GM12891 (cell line): ENCODE results near the gene TWIST1.

ENCODE experiments used
- POLR2A ChIP-seq: IDR thresholded peaks from 2 replicates; pipeline ENCODE4 v1.6.1; 2011; ENCODE audit warnings: low read depth, low read length, control low read depth
- POLR2AphosphoS5 ChIP-seq: IDR thresholded peaks from 2 replicates; pipeline ENCODE4 v1.6.1; 2011; ENCODE audit warnings: low read depth, low read length, control low read depth
- SPI1 ChIP-seq: IDR thresholded peaks from 2 replicates; pipeline ENCODE4 v1.6.1; 2011; ENCODE audit warnings: low read depth, low read length, control low read depth
- TAF1 ChIP-seq: IDR thresholded peaks from 2 replicates; pipeline ENCODE4 v1.6.1; 2011; ENCODE audit warnings: low read depth, low read length, control low read depth

- no peak for TF ChIP-seq SPI1
- TF ChIP-seq POLR2AphosphoS5 = no peak
- no peak for TF ChIP-seq TAF1
- TF ChIP-seq POLR2A = no peak
These were observed 25.8 kb downstream of the TWIST1 start for GRCh38 chr7:19091550-19092200.
